ENCODE measurements around the gene SHISA7.

The SHISA7 gene

GRCh38 chr19:55443045-55443823 lies at the start of gene SHISA7:
SHISA7 (minus strand) TSS chr19:55443300; CDS start chr19:55442863, 437 bp downstream.
- no peak for DNase-seq (ENCODE audit: low read depth in 2 of 2)

- DNase-seq (ENCODE audit: low read depth in 2 of 2) = no peak
These were observed 49.4 kb upstream of the SHISA7 start for GRCh38 chr19:55492362-55492944.

- DNase-seq (ENCODE audit: low read depth in 2 of 2) = no peak
These were observed 48.7 kb upstream of the SHISA7 start for GRCh38 chr19:55491546-55492360.

GRCh38 chr19:55490478-55491432 lies 47.7 kb upstream of the SHISA7 start:
- DNase-seq (ENCODE audit: low read depth in 2 of 2) = no peak

GRCh38 chr19:55489711-55490477 lies 46.8 kb upstream of the SHISA7 start:
- no peak for DNase-seq (ENCODE audit: low read depth in 2 of 2)

- no peak for DNase-seq (ENCODE audit: low read depth in 2 of 2)
These were observed 46.0 kb upstream of the SHISA7 start for GRCh38 chr19:55488986-55489710.

- DNase-seq (ENCODE audit: low read depth in 2 of 2) = no peak
These were observed 45.0 kb upstream of the SHISA7 start, which contains the start of gene SSC5D for GRCh38 chr19:55487924-55488687. SSC5D (plus strand) TSS chr19:55488436; CDS start chr19:55488590, 154 bp downstream.

- peak in 1 of 2 donors; percentile 54 for DNase-seq (ENCODE audit: low read depth in 2 of 2)
These were observed 44.1 kb upstream of the SHISA7 start for GRCh38 chr19:55486971-55487923.

- DNase-seq (ENCODE audit: low read depth in 2 of 2) = no peak
These were observed 43.2 kb upstream of the SHISA7 start for GRCh38 chr19:55486043-55486970.

GRCh38 chr19:55485439-55486011 lies 42.4 kb upstream of the SHISA7 start:
- DNase-seq (ENCODE audit: low read depth in 2 of 2) = no peak

GRCh38 chr19:55484593-55485438 lies 41.7 kb upstream of the SHISA7 start, which contains the start of gene NAT14:
NAT14 (plus strand) TSS chr19:55485188; CDS start chr19:55485709, 521 bp downstream.
- peak in 1 of 2 donors; percentile 51 for DNase-seq (ENCODE audit: low read depth in 2 of 2)

- DNase-seq (ENCODE audit: low read depth in 2 of 2) = no peak
These were observed 40.8 kb upstream of the SHISA7 start for GRCh38 chr19:55483706-55484592.

GRCh38 chr19:55482967-55483705 lies 40.0 kb upstream of the SHISA7 start:
- no peak for DNase-seq (ENCODE audit: low read depth in 2 of 2)
